ENCODE measurements around the gene KCNJ12.

DNA sequence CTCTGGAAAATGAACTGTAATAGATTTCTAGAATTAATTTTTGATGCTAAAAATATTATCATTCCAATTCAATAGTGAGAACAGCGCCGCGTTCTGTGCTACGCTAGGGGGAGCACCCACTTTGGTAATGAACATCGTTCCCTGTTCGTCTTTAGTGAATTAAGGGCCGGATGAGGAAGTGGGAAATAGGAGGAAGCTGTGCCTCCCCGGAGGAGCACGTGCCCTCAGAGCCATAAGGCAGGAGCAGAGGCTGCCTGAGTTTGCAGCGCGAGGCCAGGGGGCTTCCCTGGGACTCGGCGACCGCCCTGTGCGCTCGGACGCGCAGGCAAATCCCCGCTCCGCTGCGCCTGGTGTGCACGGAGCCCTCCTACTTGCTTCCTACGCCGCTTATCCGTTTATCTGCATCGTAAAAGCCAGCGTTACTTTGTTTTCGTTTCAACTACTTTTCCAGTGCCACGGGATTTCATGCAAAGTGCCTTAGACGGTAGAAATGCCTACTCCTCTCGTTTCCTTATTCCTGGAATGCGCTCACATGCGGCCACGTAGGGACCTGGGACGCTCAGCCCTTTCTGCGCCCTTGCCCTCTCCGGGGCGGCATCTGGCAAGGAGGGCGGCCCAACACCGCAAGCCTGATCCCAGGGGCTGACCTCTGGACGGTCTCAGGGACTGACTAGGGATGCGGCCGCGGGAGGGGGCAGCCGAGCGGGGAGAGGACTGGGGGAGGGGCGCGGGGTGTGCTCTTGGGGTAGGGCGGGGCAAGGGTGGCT, 76.4 kb downstream of the KCNJ12 start:
- peak; percentile 71 for TF ChIP-seq CTCF (conservative IDR thresholded peaks at IDR 0.05; ENCODE audit: low read depth, low read length)
- no peak for TF ChIP-seq EZH2 (IDR thresholded peaks at IDR 0.05; ENCODE audit: borderline replicate concordance, low read depth, low read length, poor library complexity, severe bottlenecking)
